ENCODE results near the gene PDE4D. TPM values are rescaled to one million over a fixed set of nuclear protein-coding genes. Genes with fewer than 3 reads are reported as not detected.

Gene PDE4D
- total and polyA plus RNA-seq, 4 donors, result 12.8 to 167 (median 44.5) TPM

DNA sequence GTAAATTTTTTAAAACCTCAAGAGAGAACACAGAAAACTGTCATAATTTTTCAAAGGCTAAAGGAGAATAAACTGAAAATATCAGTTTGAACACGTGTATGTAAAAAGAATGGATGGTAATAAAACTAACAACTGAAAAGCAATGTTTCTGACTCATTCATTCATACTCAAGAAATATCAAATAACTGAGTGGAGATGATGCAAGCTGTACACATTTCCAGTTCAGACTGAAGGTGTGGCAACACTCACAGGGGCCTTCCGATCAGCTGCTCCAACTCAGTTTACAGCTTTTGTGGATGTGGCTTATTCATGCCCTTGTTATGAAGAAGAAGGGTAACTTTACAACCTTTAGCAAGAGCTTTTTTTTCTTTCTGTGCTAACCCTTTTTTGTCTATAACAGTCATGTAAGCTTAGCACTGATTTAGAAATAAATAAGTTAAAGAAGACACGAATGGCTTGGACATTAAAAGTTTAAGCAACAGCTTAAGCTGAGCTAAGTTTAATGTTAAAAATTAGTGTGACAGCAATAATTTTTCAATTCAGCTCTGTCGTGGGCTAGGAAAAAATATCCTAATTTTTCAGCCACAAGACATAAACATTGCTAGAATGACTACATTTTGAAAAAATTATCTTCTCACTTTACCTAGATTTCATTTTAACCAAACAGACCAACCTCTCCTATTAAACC is 857.1 kb downstream of the PDE4D start:
- Histone ChIP-seq H3K27ac (ENCODE audit: low read depth in 1 of 2, low read length in 1 of 2) (peak overlapping the region in 1 of 2 donors; percentile 70), H3K9me3 (ENCODE audit: control insufficient read depth in 4 of 4, insufficient read depth in 3 of 4, low read length in 3 of 4) (no peaks in the 10 kb centered on the region), H3K4me1 (ENCODE audit: control insufficient read depth in 5 of 5, insufficient read depth in 5 of 5, low read length in 5 of 5) (peaks cover 0 to 41% (median 4%) of the 10 kb centered on the region in 5 donors), H3K36me3 (ENCODE audit: control insufficient read depth in 4 of 4, insufficient read depth in 4 of 4, low read length in 4 of 4) (peaks cover 0 to 2% (median 0%) of the 10 kb centered on the region in 4 donors), H3K4me3 (no peak overlapping the region), H3K9ac (ENCODE audit: insufficient read depth in 1 of 2, low read length in 2 of 2) (no peak overlapping the region), H3K27me3 (ENCODE audit: control insufficient read depth in 3 of 3, insufficient read depth in 3 of 3, low read length in 2 of 3) (no peaks in the 10 kb centered on the region)
- DNase-seq (peak; percentile 34 to 86 (median 73)), ATAC-seq (ENCODE audit: insufficient read depth, low FRiP score) (no peak)
- TF ChIP-seq, protein P1, sequence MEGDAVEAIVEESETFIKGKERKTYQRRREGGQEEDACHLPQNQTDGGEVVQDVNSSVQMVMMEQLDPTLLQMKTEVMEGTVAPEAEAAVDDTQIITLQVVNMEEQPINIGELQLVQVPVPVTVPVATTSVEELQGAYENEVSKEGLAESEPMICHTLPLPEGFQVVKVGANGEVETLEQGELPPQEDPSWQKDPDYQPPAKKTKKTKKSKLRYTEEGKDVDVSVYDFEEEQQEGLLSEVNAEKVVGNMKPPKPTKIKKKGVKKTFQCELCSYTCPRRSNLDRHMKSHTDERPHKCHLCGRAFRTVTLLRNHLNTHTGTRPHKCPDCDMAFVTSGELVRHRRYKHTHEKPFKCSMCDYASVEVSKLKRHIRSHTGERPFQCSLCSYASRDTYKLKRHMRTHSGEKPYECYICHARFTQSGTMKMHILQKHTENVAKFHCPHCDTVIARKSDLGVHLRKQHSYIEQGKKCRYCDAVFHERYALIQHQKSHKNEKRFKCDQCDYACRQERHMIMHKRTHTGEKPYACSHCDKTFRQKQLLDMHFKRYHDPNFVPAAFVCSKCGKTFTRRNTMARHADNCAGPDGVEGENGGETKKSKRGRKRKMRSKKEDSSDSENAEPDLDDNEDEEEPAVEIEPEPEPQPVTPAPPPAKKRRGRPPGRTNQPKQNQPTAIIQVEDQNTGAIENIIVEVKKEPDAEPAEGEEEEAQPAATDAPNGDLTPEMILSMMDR (IDR thresholded peaks at IDR 0.05; ENCODE audit: control extremely low read depth, extremely low read depth), result no peak
- WGBS, 2 donors, result 28 to 34% methylated on average over 4 of the region's 4 CpGs

DNA sequence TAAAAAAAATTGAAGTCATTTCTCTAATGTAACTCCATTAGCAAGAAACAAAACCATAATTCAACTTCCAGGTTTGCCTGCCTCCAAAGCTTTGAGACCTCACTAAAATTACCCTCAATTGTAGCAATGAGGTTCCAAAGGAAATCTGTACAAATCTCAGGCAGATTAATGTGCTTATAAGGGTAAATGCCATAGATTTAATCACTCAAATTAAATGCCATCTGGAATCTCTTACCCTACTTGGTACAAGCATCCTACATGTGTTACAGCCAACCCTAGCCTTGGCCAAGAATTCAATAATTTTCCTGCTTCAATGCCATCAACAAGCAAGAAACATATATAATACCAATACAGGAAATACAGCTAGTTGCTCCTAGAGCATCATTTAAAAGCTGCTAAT is 857.8 kb downstream of the PDE4D start:
- Histone ChIP-seq H3K36me3 (ENCODE audit: control insufficient read depth in 4 of 4, insufficient read depth in 4 of 4, low read length in 4 of 4) (peaks cover 0 to 2% (median 0%) of the 10 kb centered on the region in 4 donors), H3K9me3 (ENCODE audit: control insufficient read depth in 4 of 4, insufficient read depth in 3 of 4, low read length in 3 of 4) (no peaks in the 10 kb centered on the region), H3K4me1 (ENCODE audit: control insufficient read depth in 5 of 5, insufficient read depth in 5 of 5, low read length in 5 of 5) (peaks cover 0 to 41% (median 4%) of the 10 kb centered on the region in 5 donors), H3K27ac (ENCODE audit: low read depth in 1 of 2, low read length in 1 of 2) (peak overlapping the region in 1 of 2 donors; percentile 40), H3K4me3 (no peak overlapping the region), H3K27me3 (ENCODE audit: control insufficient read depth in 3 of 3, insufficient read depth in 3 of 3, low read length in 2 of 3) (no peaks in the 10 kb centered on the region), H3K9ac (ENCODE audit: insufficient read depth in 1 of 2, low read length in 2 of 2) (no peak overlapping the region)
- ATAC-seq (ENCODE audit: insufficient read depth, low FRiP score), result no peak
- TF ChIP-seq, protein P1 (IDR thresholded peaks at IDR 0.05; ENCODE audit: control extremely low read depth, extremely low read depth), result no peak
- no peak for DNase-seq

GRCh38 chr5:59034498-59035186 is 858.9 kb downstream of the PDE4D start:
- no peaks in the 10 kb centered on the region for H3K9me3 ChIP-seq (ENCODE audit: control insufficient read depth in 4 of 4, insufficient read depth in 3 of 4, low read length in 3 of 4)
- peaks cover 0 to 38% (median 4%) of the 10 kb centered on the region in 5 donors for H3K4me1 ChIP-seq (ENCODE audit: control insufficient read depth in 5 of 5, insufficient read depth in 5 of 5, low read length in 5 of 5)
- TF ChIP-seq, protein P1 (IDR thresholded peaks at IDR 0.05; ENCODE audit: control extremely low read depth, extremely low read depth), result no peak
- H3K27me3 ChIP-seq (ENCODE audit: control insufficient read depth in 3 of 3, insufficient read depth in 3 of 3, low read length in 2 of 3), result no peaks in the 10 kb centered on the region
- H3K4me3 ChIP-seq, result no peak overlapping the region
- ATAC-seq (ENCODE audit: insufficient read depth, low FRiP score) (no peak), DNase-seq (peak in 2 of 3 donors; percentile 79 to 81)
- peak overlapping the region in 1 of 2 donors; percentile 3 for H3K27ac ChIP-seq (ENCODE audit: low read depth in 1 of 2, low read length in 1 of 2)
- peaks cover 0 to 2% (median 0%) of the 10 kb centered on the region in 4 donors for H3K36me3 ChIP-seq (ENCODE audit: control insufficient read depth in 4 of 4, insufficient read depth in 4 of 4, low read length in 4 of 4)
- WGBS, 2 donors, result 71 to 74% methylated on average over 3 of the region's 3 CpGs
- peak overlapping the region in 1 of 2 donors; percentile 15 for H3K9ac ChIP-seq (ENCODE audit: insufficient read depth in 1 of 2, low read length in 2 of 2)

Measured in lung (tissue), 12 donors.